ENCODE results near the gene ACTR10. TPM values are rescaled to one million over a fixed set of nuclear protein-coding genes. Genes with fewer than 3 reads are reported as not detected.
A peak's percentile ranks its signal among the peaks of the same experiment; 100 is the strongest.

ACTR10 gene
- total RNA-seq, 1 donor from 2014 or later = 61.7 TPM

DNA sequence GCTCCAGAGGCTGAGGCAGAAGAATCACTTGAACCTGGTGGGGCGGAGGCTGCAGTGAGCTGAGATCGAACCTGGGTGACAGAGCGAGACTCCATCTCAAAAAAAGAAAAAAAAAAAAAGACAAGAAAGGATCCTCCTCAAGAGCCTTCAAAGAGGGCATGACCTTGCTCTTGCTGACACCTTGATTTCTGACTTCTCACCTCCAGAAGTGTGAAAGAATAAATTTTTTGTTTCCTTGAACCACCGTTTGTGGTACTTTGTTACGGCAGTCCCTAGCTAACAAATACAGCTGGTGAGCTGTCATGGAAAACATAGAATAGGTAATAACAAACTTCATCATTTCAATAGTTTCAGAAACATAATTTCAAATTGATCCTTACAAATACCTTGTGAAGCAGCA, 1.9 kb upstream of the ACTR10 start:
- Histone ChIP-seq H3K27me3 (no peaks in the 10 kb centered on the region), H3K27ac (no peak overlapping the region), H3K4me1 (peaks cover 11% of the 10 kb centered on the region), H3K4me3 (no peak overlapping the region), H3K36me3 (peaks cover 4% of the 10 kb centered on the region), H3K9me3 (no peaks in the 10 kb centered on the region)
- ATAC-seq (no peak), DNase-seq (no peak)
- intact Hi-C loops (cut with DNase I) = no loop called here
- TF ChIP-seq, protein P1, sequence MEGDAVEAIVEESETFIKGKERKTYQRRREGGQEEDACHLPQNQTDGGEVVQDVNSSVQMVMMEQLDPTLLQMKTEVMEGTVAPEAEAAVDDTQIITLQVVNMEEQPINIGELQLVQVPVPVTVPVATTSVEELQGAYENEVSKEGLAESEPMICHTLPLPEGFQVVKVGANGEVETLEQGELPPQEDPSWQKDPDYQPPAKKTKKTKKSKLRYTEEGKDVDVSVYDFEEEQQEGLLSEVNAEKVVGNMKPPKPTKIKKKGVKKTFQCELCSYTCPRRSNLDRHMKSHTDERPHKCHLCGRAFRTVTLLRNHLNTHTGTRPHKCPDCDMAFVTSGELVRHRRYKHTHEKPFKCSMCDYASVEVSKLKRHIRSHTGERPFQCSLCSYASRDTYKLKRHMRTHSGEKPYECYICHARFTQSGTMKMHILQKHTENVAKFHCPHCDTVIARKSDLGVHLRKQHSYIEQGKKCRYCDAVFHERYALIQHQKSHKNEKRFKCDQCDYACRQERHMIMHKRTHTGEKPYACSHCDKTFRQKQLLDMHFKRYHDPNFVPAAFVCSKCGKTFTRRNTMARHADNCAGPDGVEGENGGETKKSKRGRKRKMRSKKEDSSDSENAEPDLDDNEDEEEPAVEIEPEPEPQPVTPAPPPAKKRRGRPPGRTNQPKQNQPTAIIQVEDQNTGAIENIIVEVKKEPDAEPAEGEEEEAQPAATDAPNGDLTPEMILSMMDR (IDR thresholded peaks at IDR 0.05) = no peak

- Histone ChIP-seq H3K9me3 (no peaks in the 10 kb centered on the region), H3K27ac (peak overlapping the region; percentile 93), H3K27me3 (no peaks in the 10 kb centered on the region), H3K4me3 (peak overlapping the region; percentile 88), H3K36me3 (peaks cover 8% of the 10 kb centered on the region), H3K4me1 (peaks cover 11% of the 10 kb centered on the region)
- intact Hi-C loops (cut with DNase I) = no loop called here
- DNase-seq (no peak), ATAC-seq (no peak)
- TF ChIP-seq, protein P1 (IDR thresholded peaks at IDR 0.05) = no peak
Observed at GRCh38 chr14:58200480-58200841, 512 bp downstream of the ACTR10 start.

DNA sequence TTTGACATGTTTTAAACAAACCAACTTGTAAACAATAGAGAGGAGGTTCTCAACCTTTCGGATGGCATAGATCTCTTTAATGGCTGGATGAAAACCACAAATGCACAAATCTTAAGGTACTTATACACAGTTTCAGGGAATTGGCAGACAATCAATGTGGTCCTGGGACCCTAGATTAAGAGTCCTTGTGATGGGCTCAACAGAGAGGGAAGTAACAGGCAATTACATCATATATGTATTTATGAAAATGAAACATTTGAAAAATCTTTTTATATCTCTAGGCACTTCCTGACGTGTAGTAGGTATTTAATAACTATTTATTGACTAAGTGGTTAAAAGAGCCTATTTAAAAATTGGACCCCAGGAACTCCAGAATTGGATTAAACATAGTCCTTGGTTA, 897 bp downstream of the ACTR10 start:
- intact Hi-C loops (cut with DNase I) = no loop called here
- H3K36me3 ChIP-seq = peaks cover 8% of the 10 kb centered on the region
- no peaks in the 10 kb centered on the region for H3K27me3 ChIP-seq
- peak overlapping the region; percentile 88 for H3K4me3 ChIP-seq
- DNase-seq = no peak
- TF ChIP-seq, protein P1 (IDR thresholded peaks at IDR 0.05) = no peak
- peaks cover 11% of the 10 kb centered on the region for H3K4me1 ChIP-seq
- no peak for ATAC-seq
- H3K27ac ChIP-seq = peak overlapping the region; percentile 93
- H3K9me3 ChIP-seq = no peaks in the 10 kb centered on the region

- Histone ChIP-seq H3K27ac (no peak overlapping the region), H3K9me3 (no peaks in the 10 kb centered on the region), H3K4me3 (no peak overlapping the region), H3K4me1 (no peaks in the 10 kb centered on the region), H3K36me3 (peaks cover 84% of the 10 kb centered on the region), H3K27me3 (no peaks in the 10 kb centered on the region)
- ATAC-seq = no peak
- intact Hi-C loops (cut with DNase I) = no loop called here
- no peak for DNase-seq
- TF ChIP-seq, protein P1 (IDR thresholded peaks at IDR 0.05) = no peak
Observed at GRCh38 chr14:58213176-58213575, 13.2 kb downstream of the ACTR10 start.

- Histone ChIP-seq H3K36me3 (peaks cover 82% of the 10 kb centered on the region), H3K9me3 (no peaks in the 10 kb centered on the region), H3K4me3 (no peak overlapping the region), H3K27me3 (no peaks in the 10 kb centered on the region), H3K27ac (no peak overlapping the region), H3K4me1 (no peaks in the 10 kb centered on the region)
- no peak for DNase-seq
- intact Hi-C loops (cut with DNase I) = no loop called here
- no peak for ATAC-seq
- TF ChIP-seq, protein P1 (IDR thresholded peaks at IDR 0.05) = no peak
Observed at GRCh38 chr14:58215191-58215914, 15.4 kb downstream of the ACTR10 start.

- Histone ChIP-seq H3K4me3 (no peak overlapping the region), H3K4me1 (no peaks in the 10 kb centered on the region), H3K9me3 (no peaks in the 10 kb centered on the region), H3K36me3 (peaks cover 78% of the 10 kb centered on the region), H3K27ac (no peak overlapping the region), H3K27me3 (no peaks in the 10 kb centered on the region)
- no peak for DNase-seq
- no peak for ATAC-seq
- TF ChIP-seq, protein P1 (IDR thresholded peaks at IDR 0.05) = no peak
- intact Hi-C loops (cut with DNase I) = no loop called here
Observed at GRCh38 chr14:58216544-58216943, 16.6 kb downstream of the ACTR10 start.
